ENCODE results near the gene MYO1C.

The MYO1C gene

GRCh38 chr17:1474402-1475189, 17.9 kb downstream of the MYO1C start:
- peak overlapping the region; percentile 44 to 92 (median 82) for H3K4me2 ChIP-seq
- H3K27ac ChIP-seq: peak overlapping the region in 3 of 11 experiments; percentile 10 to 38 (median 20); a peak in 6 of 22 replicates
- no peak for TF ChIP-seq Cebpa-rat (IDR thresholded peaks at IDR 0.05)
- H3K9me3 ChIP-seq (replicated peaks in 1 of 11): peaks cover 0 to 5% (median 4%) of the 10 kb centered on the region in 11 experiments; a peak in 14 of 22 replicates
- peak overlapping the region in 10 of 11 experiments; percentile 5 to 56 (median 28); a peak in 10 of 22 replicates for H3K9ac ChIP-seq
- H3K4me1 ChIP-seq: peaks cover 61 to 75% (median 67%) of the 10 kb centered on the region in 10 experiments
- H3K27me3 ChIP-seq: 0 out of 22 replicates have a peak, but pooled peaks cover 0 to 3% (median 0%) of the 10 kb centered on the region in 11 experiments
- H4K20me1 ChIP-seq: peaks cover 28 to 98% (median 48%) of the 10 kb centered on the region in 11 experiments; a peak in 21 of 22 replicates
- peaks cover 5 to 77% (median 26%) of the 10 kb centered on the region in 11 experiments; a peak in 19 of 22 replicates for H3K36me3 ChIP-seq
- H3K4me3 ChIP-seq: peak overlapping the region in 1 of 10 experiments; percentile 19; a peak in 1 of 20 replicates

DNA sequence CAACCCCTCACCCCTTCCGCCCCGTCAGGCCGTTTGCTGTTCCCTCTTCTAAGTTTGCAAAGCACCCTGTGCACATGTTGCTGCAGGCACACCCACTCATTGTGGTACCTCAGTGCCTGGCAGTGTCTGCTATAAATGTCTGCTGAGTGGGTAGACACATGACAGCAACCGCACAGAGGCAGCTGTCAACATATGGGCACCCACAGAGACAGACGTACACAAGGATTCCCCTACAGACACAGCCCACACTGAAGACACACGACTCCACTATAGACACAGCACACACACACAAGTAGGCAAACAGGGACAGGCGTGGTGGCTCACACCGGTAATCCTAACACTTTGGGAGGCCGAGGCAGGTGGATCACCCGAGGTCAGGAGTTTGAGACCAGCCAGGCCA, 18.6 kb downstream of the MYO1C start:
- Histone ChIP-seq H3K9ac (0 out of 22 replicates have a peak overlapping the region, but pooled peaks of 2 of the 11 experiments have one; percentile 1 to 8), H3K4me3 (no peak overlapping the region), H3K9me3 (replicated peaks in 1 of 11) (peaks cover 0 to 12% (median 11%) of the 10 kb centered on the region in 11 experiments; a peak in 15 of 22 replicates), H3K36me3 (peaks cover 12 to 77% (median 31%) of the 10 kb centered on the region in 11 experiments; a peak in 20 of 22 replicates), H3K27ac (peak overlapping the region in 2 of 11 experiments; percentile 20 to 38; a peak in 2 of 22 replicates), H3K4me1 (peaks cover 64 to 83% (median 71%) of the 10 kb centered on the region in 10 experiments), H4K20me1 (peaks cover 28 to 93% (median 51%) of the 10 kb centered on the region in 11 experiments; a peak in 21 of 22 replicates), H3K4me2 (peak overlapping the region; percentile 44 to 92 (median 82)), H3K27me3 (0 out of 22 replicates have a peak, but pooled peaks cover 0 to 3% (median 0%) of the 10 kb centered on the region in 11 experiments)
- TF ChIP-seq Cebpa-rat (IDR thresholded peaks at IDR 0.05): no peak

GRCh38 chr17:1473170-1473569, 19.3 kb downstream of the MYO1C start:
- H3K4me3 ChIP-seq: no peak overlapping the region
- H3K36me3 ChIP-seq: peaks cover 18 to 77% (median 31%) of the 10 kb centered on the region in 11 experiments; a peak in 20 of 22 replicates
- H3K27ac ChIP-seq: peak overlapping the region in 2 of 11 experiments; percentile 14 to 19; a peak in 3 of 22 replicates
- peaks cover 28 to 93% (median 48%) of the 10 kb centered on the region in 11 experiments for H4K20me1 ChIP-seq
- peak overlapping the region; percentile 44 to 92 (median 82) for H3K4me2 ChIP-seq
- peaks cover 69 to 89% (median 76%) of the 10 kb centered on the region in 10 experiments for H3K4me1 ChIP-seq
- TF ChIP-seq Cebpa-rat (IDR thresholded peaks at IDR 0.05): no peak
- H3K9ac ChIP-seq: peak overlapping the region in 3 of 11 experiments; percentile 1 to 23 (median 8); a peak in 1 of 22 replicates
- peaks cover 0 to 17% (median 12%) of the 10 kb centered on the region in 11 experiments; a peak in 15 of 22 replicates for H3K9me3 ChIP-seq (replicated peaks in 1 of 11)
- 0 out of 22 replicates have a peak, but pooled peaks cover 0 to 3% (median 0%) of the 10 kb centered on the region in 11 experiments for H3K27me3 ChIP-seq

- Histone ChIP-seq H3K27me3 (0 out of 22 replicates have a peak, but pooled peaks cover 0 to 3% (median 0%) of the 10 kb centered on the region in 11 experiments), H4K20me1 (peaks cover 28 to 89% (median 49%) of the 10 kb centered on the region in 11 experiments), H3K36me3 (peaks cover 20 to 73% (median 24%) of the 10 kb centered on the region in 11 experiments; a peak in 21 of 22 replicates), H3K4me1 (peaks cover 67 to 93% (median 79%) of the 10 kb centered on the region in 10 experiments), H3K9me3 (replicated peaks in 1 of 11) (peaks cover 0 to 17% (median 12%) of the 10 kb centered on the region in 11 experiments; a peak in 15 of 22 replicates), H3K4me3 (no peak overlapping the region), H3K4me2 (peak overlapping the region; percentile 44 to 92 (median 82)), H3K27ac (no peak overlapping the region), H3K9ac (peak overlapping the region in 1 of 11 experiments; percentile 13; a peak in 1 of 22 replicates)
- no peak for TF ChIP-seq Cebpa-rat (IDR thresholded peaks at IDR 0.05)
Observed at GRCh38 chr17:1471911-1472821, 20.3 kb downstream of the MYO1C start.

DNA sequence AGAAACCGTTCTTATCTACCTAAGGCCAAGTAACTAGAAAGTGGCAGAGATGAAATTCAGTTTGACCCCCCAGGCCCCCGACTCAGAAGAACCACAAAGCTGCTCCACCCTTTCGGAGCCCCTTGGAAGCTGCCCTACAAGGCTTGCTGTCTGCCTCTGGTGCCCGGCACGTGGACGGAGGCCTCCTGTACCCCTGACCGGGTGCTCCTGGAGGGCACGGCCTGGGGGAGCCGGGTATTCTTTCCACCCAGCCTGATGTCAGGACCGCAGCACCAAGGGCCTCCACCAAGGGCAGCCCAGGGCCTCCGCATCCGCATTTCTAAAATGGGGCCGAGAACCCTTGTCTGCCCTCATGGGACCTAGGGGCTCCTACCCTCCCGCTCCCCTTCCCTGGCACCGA, 21.0 kb downstream of the MYO1C start:
- H3K36me3 ChIP-seq: peaks cover 18 to 73% (median 29%) of the 10 kb centered on the region in 11 experiments; a peak in 21 of 22 replicates
- H4K20me1 ChIP-seq: peaks cover 28 to 89% (median 48%) of the 10 kb centered on the region in 11 experiments
- H3K9ac ChIP-seq: peak overlapping the region in 1 of 11 experiments; percentile 13; a peak in 1 of 22 replicates
- H3K4me3 ChIP-seq: no peak overlapping the region
- 0 out of 22 replicates have a peak, but pooled peaks cover 0 to 3% (median 0%) of the 10 kb centered on the region in 11 experiments for H3K27me3 ChIP-seq
- H3K4me1 ChIP-seq: peaks cover 61 to 87% (median 77%) of the 10 kb centered on the region in 10 experiments
- peaks cover 0 to 17% (median 12%) of the 10 kb centered on the region in 11 experiments; a peak in 15 of 22 replicates for H3K9me3 ChIP-seq (replicated peaks in 1 of 11)
- no peak overlapping the region for H3K27ac ChIP-seq
- H3K4me2 ChIP-seq: peak overlapping the region; percentile 44 to 92 (median 82)
- no peak for TF ChIP-seq Cebpa-rat (IDR thresholded peaks at IDR 0.05)

GRCh38 chr17:1470755-1471462, 21.6 kb downstream of the MYO1C start:
- peaks cover 0 to 3% (median 0%) of the 10 kb centered on the region in 11 experiments; a peak in 3 of 22 replicates for H3K27me3 ChIP-seq
- H3K4me2 ChIP-seq: peak overlapping the region; percentile 44 to 92 (median 79)
- no peak overlapping the region for H3K4me3 ChIP-seq
- peaks cover 55 to 81% (median 73%) of the 10 kb centered on the region in 10 experiments for H3K4me1 ChIP-seq
- peak overlapping the region in 1 of 11 experiments; percentile 13; a peak in 1 of 22 replicates for H3K9ac ChIP-seq
- H3K9me3 ChIP-seq (replicated peaks in 1 of 11): peaks cover 0 to 17% (median 12%) of the 10 kb centered on the region in 11 experiments; a peak in 15 of 22 replicates
- peaks cover 28 to 89% (median 53%) of the 10 kb centered on the region in 11 experiments for H4K20me1 ChIP-seq
- TF ChIP-seq Cebpa-rat (IDR thresholded peaks at IDR 0.05): no peak
- peak overlapping the region in 1 of 11 experiments; percentile 28; a peak in 2 of 22 replicates for H3K27ac ChIP-seq
- H3K36me3 ChIP-seq: peaks cover 18 to 73% (median 33%) of the 10 kb centered on the region in 11 experiments; a peak in 21 of 22 replicates
